ENCODE measurements around the gene GNPTAB.

The GNPTAB gene

GRCh38 chr12:101852998-101853397, 22.2 kb upstream of the GNPTAB start:
- Histone ChIP-seq H3K36me3 (ENCODE audit: low read depth) (no peaks in the 10 kb centered on the region), H3K27ac (ENCODE audit: poor library complexity, severe bottlenecking) (no peak overlapping the region), H3K27me3 (ENCODE audit: insufficient read depth, poor library complexity, severe bottlenecking) (no peaks in the 10 kb centered on the region), H3K9me3 (ENCODE audit: severe bottlenecking) (no peaks in the 10 kb centered on the region), H3K4me3 (ENCODE audit: severe bottlenecking) (no peak overlapping the region), H3K4me1 (ENCODE audit: insufficient read depth, poor library complexity, severe bottlenecking) (peaks cover 27% of the 10 kb centered on the region)
- DNase-seq (ENCODE audit: low spot score) (no peak), ATAC-seq (ENCODE audit: low read depth) (no peak)
- no peak for TF ChIP-seq CTCF (IDR thresholded peaks at IDR 0.05; ENCODE audit: poor library complexity, severe bottlenecking)

- H3K4me1 ChIP-seq (ENCODE audit: insufficient read depth, poor library complexity, severe bottlenecking), result peaks cover 5% of the 10 kb centered on the region
- TF ChIP-seq CTCF (IDR thresholded peaks at IDR 0.05; ENCODE audit: poor library complexity, severe bottlenecking), result no peak
- no peaks in the 10 kb centered on the region for H3K27me3 ChIP-seq (ENCODE audit: insufficient read depth, poor library complexity, severe bottlenecking)
- no peak overlapping the region for H3K27ac ChIP-seq (ENCODE audit: poor library complexity, severe bottlenecking)
- no peak overlapping the region for H3K4me3 ChIP-seq (ENCODE audit: severe bottlenecking)
- no peaks in the 10 kb centered on the region for H3K36me3 ChIP-seq (ENCODE audit: low read depth)
- DNase-seq (ENCODE audit: low spot score), result no peak
- H3K9me3 ChIP-seq (ENCODE audit: severe bottlenecking), result no peaks in the 10 kb centered on the region
- ATAC-seq (ENCODE audit: low read depth), result no peak
Observed at GRCh38 chr12:101850199-101850598, 19.4 kb upstream of the GNPTAB start.

DNA sequence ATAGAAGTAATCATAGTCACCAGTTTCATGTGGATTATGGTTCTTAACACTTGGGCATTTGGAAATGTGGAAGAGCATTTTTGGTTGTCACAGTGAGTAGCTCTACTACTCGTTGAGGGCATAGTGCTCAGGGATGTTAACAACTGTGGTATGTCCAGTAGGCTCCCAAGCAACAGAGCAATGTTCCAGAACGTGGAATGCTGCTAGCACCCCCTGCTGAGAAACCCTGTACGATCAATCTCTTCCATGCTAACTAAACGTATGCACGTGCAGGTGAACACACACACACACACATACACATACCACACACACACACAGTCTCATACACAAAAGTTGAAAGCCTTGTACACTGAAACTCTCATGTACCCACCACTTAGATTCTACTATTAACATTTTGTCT, 16.6 kb upstream of the GNPTAB start:
- DNase-seq (ENCODE audit: low spot score), result no peak
- no peak for TF ChIP-seq CTCF (IDR thresholded peaks at IDR 0.05; ENCODE audit: poor library complexity, severe bottlenecking)
- ATAC-seq (ENCODE audit: low read depth), result no peak

DNA sequence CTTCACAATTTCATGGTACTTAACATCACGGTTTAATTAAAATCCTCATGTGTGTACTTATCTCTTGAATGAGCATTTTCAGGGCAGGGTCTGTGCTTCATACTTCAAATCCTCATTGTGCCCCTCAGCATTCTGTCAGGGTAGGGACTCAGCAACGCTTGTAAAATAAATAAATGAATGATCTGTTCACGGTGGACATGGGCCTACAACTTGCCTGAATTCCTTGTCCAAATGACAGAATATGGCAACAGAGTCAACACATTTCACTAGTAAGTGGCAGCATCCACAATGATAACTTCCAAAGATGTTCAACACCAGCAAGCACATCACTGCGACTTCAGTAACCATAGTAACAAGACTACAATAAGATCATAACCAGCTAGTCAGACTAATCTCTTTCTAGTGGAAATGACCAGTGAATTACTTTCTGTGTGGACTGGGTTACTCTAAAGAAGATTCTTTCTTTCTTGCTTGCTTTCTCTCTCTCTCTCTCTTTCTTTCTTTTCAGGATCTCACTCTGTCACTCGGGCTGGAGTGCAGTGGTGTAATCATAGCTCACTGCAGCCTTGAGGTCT, 14.5 kb upstream of the GNPTAB start:
- Histone ChIP-seq H3K4me1 (ENCODE audit: insufficient read depth, poor library complexity, severe bottlenecking) (no peaks in the 10 kb centered on the region), H3K27me3 (ENCODE audit: insufficient read depth, poor library complexity, severe bottlenecking) (no peaks in the 10 kb centered on the region), H3K9me3 (ENCODE audit: severe bottlenecking) (no peaks in the 10 kb centered on the region), H3K4me3 (ENCODE audit: severe bottlenecking) (no peak overlapping the region), H3K36me3 (ENCODE audit: low read depth) (no peaks in the 10 kb centered on the region), H3K27ac (ENCODE audit: poor library complexity, severe bottlenecking) (no peak overlapping the region)
- TF ChIP-seq CTCF (IDR thresholded peaks at IDR 0.05; ENCODE audit: poor library complexity, severe bottlenecking), result no peak
- ATAC-seq (ENCODE audit: low read depth) (no peak), DNase-seq (ENCODE audit: low spot score) (no peak)

More for the DNA sequence above, 16.6 kb upstream of the GNPTAB start:
- Histone ChIP-seq H3K27me3 (ENCODE audit: insufficient read depth, poor library complexity, severe bottlenecking) (no peaks in the 10 kb centered on the region), H3K9me3 (ENCODE audit: severe bottlenecking) (no peaks in the 10 kb centered on the region), H3K36me3 (ENCODE audit: low read depth) (no peaks in the 10 kb centered on the region), H3K4me1 (ENCODE audit: insufficient read depth, poor library complexity, severe bottlenecking) (no peaks in the 10 kb centered on the region), H3K4me3 (ENCODE audit: severe bottlenecking) (no peak overlapping the region), H3K27ac (ENCODE audit: poor library complexity, severe bottlenecking) (no peak overlapping the region)

DNA sequence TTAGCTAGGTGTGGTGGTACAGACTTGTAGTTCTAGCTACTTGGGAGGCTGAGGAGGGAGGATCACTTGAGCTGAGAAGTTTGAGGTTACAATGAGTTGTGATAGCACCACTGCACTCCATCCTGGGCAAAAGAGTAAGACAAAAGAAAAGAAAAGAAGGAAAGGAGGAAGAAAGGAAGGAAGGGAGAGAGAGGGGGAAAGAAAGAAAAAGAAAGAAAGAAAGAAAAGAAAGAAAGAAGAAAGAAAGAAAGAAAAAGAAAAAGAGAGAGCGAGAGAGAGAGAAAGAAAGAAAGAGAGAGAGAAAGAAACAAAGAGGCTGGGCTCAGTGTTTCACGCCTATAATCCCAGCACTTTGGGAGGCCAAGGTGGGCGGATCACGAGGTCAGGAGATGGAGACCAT, 10.3 kb upstream of the GNPTAB start:
- ATAC-seq (ENCODE audit: low read depth) (no peak), DNase-seq (ENCODE audit: low spot score) (no peak)
- Histone ChIP-seq H3K27me3 (ENCODE audit: insufficient read depth, poor library complexity, severe bottlenecking) (no peaks in the 10 kb centered on the region), H3K9me3 (ENCODE audit: severe bottlenecking) (no peaks in the 10 kb centered on the region), H3K27ac (ENCODE audit: poor library complexity, severe bottlenecking) (no peak overlapping the region), H3K36me3 (ENCODE audit: low read depth) (no peaks in the 10 kb centered on the region), H3K4me3 (ENCODE audit: severe bottlenecking) (no peak overlapping the region), H3K4me1 (ENCODE audit: insufficient read depth, poor library complexity, severe bottlenecking) (no peaks in the 10 kb centered on the region)
- TF ChIP-seq CTCF (IDR thresholded peaks at IDR 0.05; ENCODE audit: poor library complexity, severe bottlenecking), result no peak
